ENCODE measurements around the gene ST6GALNAC1. TPM values are rescaled to one million over a fixed set of nuclear protein-coding genes. Genes with fewer than 3 reads are reported as not detected.

ST6GALNAC1 gene
- polyA plus RNA-seq, 1 donor (not counting 4 experiments of a cell fraction or from before 2014, with no cell fraction given), result 0.46 TPM

DNA sequence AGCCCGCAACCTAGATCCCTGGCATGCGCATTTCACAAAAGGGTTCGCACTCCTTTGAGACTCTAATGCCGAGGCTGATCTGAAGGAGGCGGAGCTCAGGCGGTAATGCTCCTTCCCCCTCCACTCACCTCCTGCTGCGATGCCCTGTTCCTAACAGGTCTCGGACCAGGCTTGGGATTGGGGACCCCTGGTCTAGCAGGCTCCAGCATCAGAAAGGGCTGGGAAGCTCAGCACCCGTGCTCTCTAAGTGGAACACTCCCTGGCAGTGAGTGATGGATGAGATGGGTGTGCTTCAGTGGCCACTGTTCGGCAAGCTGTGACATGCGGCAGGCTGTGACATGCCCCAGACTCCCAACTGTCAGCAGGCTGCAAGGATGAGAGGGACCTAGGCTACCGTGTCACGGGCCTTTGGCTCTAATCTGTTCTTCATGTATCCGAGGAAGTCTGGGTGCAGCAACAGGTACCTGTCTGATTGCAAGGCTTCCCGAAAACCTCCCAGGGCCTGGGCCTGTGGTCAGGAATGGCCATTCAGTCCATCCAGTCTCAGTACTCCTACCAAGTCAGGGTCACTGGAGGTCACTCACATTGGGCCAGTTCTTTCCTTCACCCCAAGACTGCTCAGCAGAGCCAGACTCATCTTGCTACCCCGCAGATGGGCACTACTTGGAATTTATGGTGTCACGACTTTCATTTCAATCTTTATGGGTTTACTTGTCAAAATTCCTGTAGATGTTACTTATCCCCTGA lies 56.6 kb downstream of the ST6GALNAC1 start:
- peaks cover 15% of the 10 kb centered on the region for H3K79me2 ChIP-seq (ENCODE audit: control insufficient read depth, insufficient read depth, low read length)
- H3K9ac ChIP-seq (ENCODE audit: control insufficient read depth, extremely low read depth, insufficient read depth, low read length), result peak overlapping the region; percentile 22
- TF ChIP-seq CTCF (optimal IDR thresholded peaks at IDR 0.05 in 1 of 3, IDR thresholded peaks at IDR 0.05 in 1 of 3, conservative IDR thresholded peaks at IDR 0.05 in 1 of 3; ENCODE audit: extremely low read depth in 1 of 3, insufficient read depth in 2 of 3, low read length in 3 of 3), result no peak
- TF ChIP-seq EZH2 (IDR thresholded peaks at IDR 0.05; ENCODE audit: low read length), result no peak
- H3K4me3 ChIP-seq (ENCODE audit: control insufficient read depth in 2 of 3, extremely low read depth in 1 of 3, insufficient read depth in 2 of 3, low read depth in 1 of 3, low read length in 3 of 3), result no peak overlapping the region
- no peaks in the 10 kb centered on the region for H3K9me3 ChIP-seq (ENCODE audit: control insufficient read depth, low read depth, low read length)
- no peaks in the 10 kb centered on the region for H3K36me3 ChIP-seq (ENCODE audit: control insufficient read depth in 2 of 2, extremely low read depth in 1 of 2, insufficient read depth in 2 of 2, low read length in 2 of 2)
- dilution Hi-C loops (cut with MboI; ENCODE audit: extremely low pct_ligation_motif_present, low sequenced_read_pairs), result no loop called here
- peak overlapping the region; percentile 81 for H3K4me2 ChIP-seq (ENCODE audit: control insufficient read depth, extremely low read depth, insufficient read depth, low read depth, low read length)
- FAIRE-seq, result peak; percentile 66
- H3K27me3 ChIP-seq (ENCODE audit: control insufficient read depth, extremely low read depth, insufficient read depth, low read length), result no peaks in the 10 kb centered on the region
- no peak overlapping the region for H2AFZ ChIP-seq (ENCODE audit: control insufficient read depth, low read length)
- DNase-seq (ENCODE audit: low read depth, low spot score), result no peak
- H3K27ac ChIP-seq (ENCODE audit: control insufficient read depth, insufficient read depth, low read length), result no peak overlapping the region
- H3K9me1 ChIP-seq (ENCODE audit: control insufficient read depth, extremely low read depth, insufficient read depth, low read length), result no peaks in the 10 kb centered on the region
- H4K20me1 ChIP-seq (ENCODE audit: control insufficient read depth, extremely low read depth, insufficient read depth, low read length), result no peaks in the 10 kb centered on the region
- H3K4me1 ChIP-seq (ENCODE audit: control insufficient read depth, extremely low read depth, insufficient read depth, low read length), result peaks cover 33% of the 10 kb centered on the region

DNA sequence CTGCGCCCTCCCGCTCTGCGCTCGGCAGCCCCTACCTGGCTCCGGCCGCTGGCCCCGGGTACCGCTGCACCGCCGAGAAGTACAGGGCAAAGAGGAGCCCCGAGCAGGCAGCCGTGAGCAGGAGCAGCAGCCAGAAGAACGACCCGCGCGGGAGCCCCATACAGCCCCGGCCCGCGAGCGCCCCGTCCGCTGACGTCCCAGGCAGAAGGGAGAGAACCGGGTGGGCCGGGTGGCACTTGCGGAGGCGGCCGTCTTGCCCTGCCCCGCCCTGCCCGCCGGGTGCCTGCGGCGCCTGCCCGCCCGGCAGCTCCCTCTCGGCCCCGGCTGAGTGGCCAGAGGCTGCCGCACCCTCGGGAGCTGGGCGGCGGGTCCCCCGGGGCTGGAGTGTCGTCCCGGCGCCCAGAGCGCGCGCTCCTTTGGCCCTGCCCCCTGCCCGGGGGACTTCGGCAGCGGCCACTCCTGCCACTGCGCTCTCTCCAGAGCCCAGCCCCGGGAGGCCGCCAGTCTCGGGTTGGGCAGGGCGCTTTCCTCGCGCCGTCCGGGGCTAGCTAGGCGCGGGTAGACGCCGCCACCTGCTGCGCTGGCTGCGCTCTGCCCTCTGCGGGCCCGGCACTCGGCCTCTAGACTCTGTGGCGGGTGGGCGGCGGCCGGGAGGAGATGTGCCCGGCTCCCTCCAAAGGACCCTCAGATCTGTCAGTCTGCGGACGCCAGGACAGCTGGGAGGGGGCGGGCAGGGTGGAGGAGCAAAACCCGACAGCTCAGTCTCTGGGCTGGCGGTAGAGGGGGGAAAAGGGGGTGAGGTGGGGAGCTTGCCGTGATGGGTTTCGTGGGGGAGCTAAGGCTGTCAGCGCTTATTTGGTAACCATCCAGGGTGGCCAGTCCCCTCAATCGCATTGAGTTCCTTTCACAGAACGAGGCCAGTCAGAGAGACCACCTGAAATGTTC lies 57.6 kb downstream of the ST6GALNAC1 start, which contains the start of gene ST6GALNAC2:
TSS of gene ST6GALNAC2 (minus strand) at position 212 of the 945 bp plus-strand sequence. CDS start at position 160, 52 bp downstream.
- Histone ChIP-seq H3K36me3 (ENCODE audit: control insufficient read depth in 2 of 2, extremely low read depth in 1 of 2, insufficient read depth in 2 of 2, low read length in 2 of 2) (no peaks in the 10 kb centered on the region), H3K9me3 (ENCODE audit: control insufficient read depth, low read depth, low read length) (no peaks in the 10 kb centered on the region), H4K20me1 (ENCODE audit: control insufficient read depth, extremely low read depth, insufficient read depth, low read length) (no peaks in the 10 kb centered on the region), H3K27ac (ENCODE audit: control insufficient read depth, insufficient read depth, low read length) (peak within 1 kb of the TSS; percentile 89), H3K4me1 (ENCODE audit: control insufficient read depth, extremely low read depth, insufficient read depth, low read length) (peaks cover 42% of the 10 kb centered on the region), H3K27me3 (ENCODE audit: control insufficient read depth, extremely low read depth, insufficient read depth, low read length) (no peaks in the 10 kb centered on the region), H2AFZ (ENCODE audit: control insufficient read depth, low read length) (no peak within 1 kb of the TSS), H3K4me3 (ENCODE audit: control insufficient read depth in 2 of 3, extremely low read depth in 1 of 3, insufficient read depth in 2 of 3, low read depth in 1 of 3, low read length in 3 of 3) (peak within 1 kb of the TSS; percentile 85 to 94 (median 89)), H3K79me2 (ENCODE audit: control insufficient read depth, insufficient read depth, low read length) (peaks cover 15% of the 10 kb centered on the region), H3K9ac (ENCODE audit: control insufficient read depth, extremely low read depth, insufficient read depth, low read length) (peak within 1 kb of the TSS; percentile 96), H3K9me1 (ENCODE audit: control insufficient read depth, extremely low read depth, insufficient read depth, low read length) (no peaks in the 10 kb centered on the region), H3K4me2 (ENCODE audit: control insufficient read depth, extremely low read depth, insufficient read depth, low read depth, low read length) (peak within 1 kb of the TSS; percentile 81)
- DNase-seq (ENCODE audit: low read depth, low spot score) (no peak), FAIRE-seq (no peak)
- no peak for TF ChIP-seq EZH2 (IDR thresholded peaks at IDR 0.05; ENCODE audit: low read length)
- peak; percentile 18 to 68 (median 59) for TF ChIP-seq CTCF (optimal IDR thresholded peaks at IDR 0.05 in 1 of 3, IDR thresholded peaks at IDR 0.05 in 1 of 3, conservative IDR thresholded peaks at IDR 0.05 in 1 of 3; ENCODE audit: extremely low read depth in 1 of 3, insufficient read depth in 2 of 3, low read length in 3 of 3)
- dilution Hi-C loops (cut with MboI; ENCODE audit: extremely low pct_ligation_motif_present, low sequenced_read_pairs), result no loop called here
